ENCODE data around the gene ACOXL. TPM values are rescaled to one million over a fixed set of nuclear protein-coding genes. Genes with fewer than 3 reads are reported as not detected.

The ACOXL gene
- total and polyA plus RNA-seq, 10 of the 15 experiments (the other 5 are each of a cell fraction or from before 2014, with no cell fraction given) = 0.05 to 1.3 (median 0.71) TPM

DNA sequence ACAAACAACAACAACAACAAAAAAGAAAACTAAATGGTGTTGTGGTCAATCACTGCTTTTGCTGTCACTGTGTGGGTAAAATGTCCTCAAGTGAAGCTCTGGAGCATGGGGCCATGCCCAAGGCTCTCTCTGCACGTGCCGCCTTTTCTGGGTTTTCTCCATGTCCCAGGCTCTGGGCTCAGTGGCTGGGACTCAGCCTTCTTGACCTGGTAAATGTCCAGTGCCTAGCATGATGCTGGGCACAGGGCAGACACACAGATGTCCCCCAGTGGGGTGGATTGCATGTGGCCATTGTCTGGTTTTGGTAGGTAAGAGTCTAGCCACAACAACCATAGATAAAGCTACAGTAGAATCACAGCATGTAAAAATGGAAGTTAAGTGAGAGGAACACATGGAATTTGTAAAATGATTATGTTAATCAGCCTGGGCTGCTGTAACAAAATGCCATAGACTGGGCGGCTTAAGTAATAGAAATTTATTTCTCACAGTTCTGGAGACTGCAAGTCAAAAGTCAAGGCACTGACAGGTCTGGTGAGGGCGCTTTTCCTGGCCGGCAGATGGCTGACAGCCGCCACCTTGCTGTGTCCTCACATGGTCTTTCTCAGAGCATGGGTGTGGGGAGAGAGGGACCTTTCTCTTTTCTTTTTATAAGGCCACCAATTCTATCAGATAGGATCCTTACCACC lies 174.4 kb downstream of the ACOXL start:
- H3K9me3 ChIP-seq (replicated peaks; ENCODE audit: control insufficient read depth, insufficient read depth, low read length) = no peaks in the 10 kb centered on the region
- H3K27ac ChIP-seq (ENCODE audit: control insufficient read depth, insufficient read depth) = no peak overlapping the region
- no peak for ATAC-seq
- no peaks in the 10 kb centered on the region for H4K20me1 ChIP-seq (ENCODE audit: control insufficient read depth, insufficient read depth)
- no TSS peak for BruUV-seq (replicated peaks)
- no peak overlapping the region for H3K4me2 ChIP-seq (ENCODE audit: control insufficient read depth, insufficient read depth)
- H3K36me3 ChIP-seq (ENCODE audit: control insufficient read depth in 2 of 2, insufficient read depth in 2 of 2, low read length in 1 of 2) = no peaks in the 10 kb centered on the region
- no peak overlapping the region for H3K4me3 ChIP-seq
- intact Hi-C loops (cut with micrococcal nuclease; ENCODE audit: unreplicated experiment) = no loop called here
- no peaks in the 10 kb centered on the region for H3K4me1 ChIP-seq (ENCODE audit: control insufficient read depth, insufficient read depth, low read length)
- WGBS (ENCODE audit: insufficient coverage, insufficient replicate concordance, low lambda C conversion rate, missing lambda C conversion rate) = 75% methylated on average over 6 of the region's 6 CpGs
- TF ChIP-seq, protein P1, sequence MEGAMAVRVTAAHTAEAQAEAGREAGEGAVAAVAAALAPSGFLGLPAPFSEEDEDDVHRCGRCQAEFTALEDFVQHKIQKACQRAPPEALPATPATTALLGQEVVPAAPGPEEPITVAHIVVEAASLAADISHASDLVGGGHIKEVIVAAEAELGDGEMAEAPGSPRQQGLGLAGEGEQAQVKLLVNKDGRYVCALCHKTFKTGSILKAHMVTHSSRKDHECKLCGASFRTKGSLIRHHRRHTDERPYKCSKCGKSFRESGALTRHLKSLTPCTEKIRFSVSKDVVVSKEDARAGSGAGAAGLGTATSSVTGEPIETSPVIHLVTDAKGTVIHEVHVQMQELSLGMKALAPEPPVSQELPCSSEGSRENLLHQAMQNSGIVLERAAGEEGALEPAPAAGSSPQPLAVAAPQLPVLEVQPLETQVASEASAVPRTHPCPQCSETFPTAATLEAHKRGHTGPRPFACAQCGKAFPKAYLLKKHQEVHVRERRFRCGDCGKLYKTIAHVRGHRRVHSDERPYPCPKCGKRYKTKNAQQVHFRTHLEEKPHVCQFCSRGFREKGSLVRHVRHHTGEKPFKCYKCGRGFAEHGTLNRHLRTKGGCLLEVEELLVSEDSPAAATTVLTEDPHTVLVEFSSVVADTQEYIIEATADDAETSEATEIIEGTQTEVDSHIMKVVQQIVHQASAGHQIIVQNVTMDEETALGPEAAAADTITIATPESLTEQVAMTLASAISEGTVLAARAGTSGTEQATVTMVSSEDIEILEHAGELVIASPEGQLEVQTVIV (IDR thresholded peaks at IDR 0.05; ENCODE audit: borderline replicate concordance, partially characterized antibody) = no peak
- TF ChIP-seq WRNIP1 (IDR thresholded peaks at IDR 0.05; ENCODE audit: borderline replicate concordance, low read depth, low read length) = no peak
- no peak for TF ChIP-seq SRF (IDR thresholded peaks at IDR 0.05; ENCODE audit: low read depth in 2 of 2, low read length in 2 of 2)
- no peak for TF ChIP-seq CBX3 (IDR thresholded peaks at IDR 0.05; ENCODE audit: borderline replicate concordance, low read depth)
- TF ChIP-seq CREM (IDR thresholded peaks at IDR 0.05; ENCODE audit: low read depth) = no peak
- TF ChIP-seq, protein P2, sequence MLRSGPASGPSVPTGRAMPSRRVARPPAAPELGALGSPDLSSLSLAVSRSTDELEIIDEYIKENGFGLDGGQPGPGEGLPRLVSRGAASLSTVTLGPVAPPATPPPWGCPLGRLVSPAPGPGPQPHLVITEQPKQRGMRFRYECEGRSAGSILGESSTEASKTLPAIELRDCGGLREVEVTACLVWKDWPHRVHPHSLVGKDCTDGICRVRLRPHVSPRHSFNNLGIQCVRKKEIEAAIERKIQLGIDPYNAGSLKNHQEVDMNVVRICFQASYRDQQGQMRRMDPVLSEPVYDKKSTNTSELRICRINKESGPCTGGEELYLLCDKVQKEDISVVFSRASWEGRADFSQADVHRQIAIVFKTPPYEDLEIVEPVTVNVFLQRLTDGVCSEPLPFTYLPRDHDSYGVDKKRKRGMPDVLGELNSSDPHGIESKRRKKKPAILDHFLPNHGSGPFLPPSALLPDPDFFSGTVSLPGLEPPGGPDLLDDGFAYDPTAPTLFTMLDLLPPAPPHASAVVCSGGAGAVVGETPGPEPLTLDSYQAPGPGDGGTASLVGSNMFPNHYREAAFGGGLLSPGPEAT (IDR thresholded peaks at IDR 0.05; ENCODE audit: low read depth) = no peak
- TF ChIP-seq CHD1 (IDR thresholded peaks at IDR 0.05; ENCODE audit: low read depth, low read length) = no peak
- TF ChIP-seq BRCA1 (IDR thresholded peaks at IDR 0.05; ENCODE audit: low read depth, low read length) = no peak
- TF ChIP-seq ZNF622 (IDR thresholded peaks at IDR 0.05) = no peak
- TF ChIP-seq RUNX3 (IDR thresholded peaks at IDR 0.05; ENCODE audit: low read length) = no peak
- TF ChIP-seq, protein P3, sequence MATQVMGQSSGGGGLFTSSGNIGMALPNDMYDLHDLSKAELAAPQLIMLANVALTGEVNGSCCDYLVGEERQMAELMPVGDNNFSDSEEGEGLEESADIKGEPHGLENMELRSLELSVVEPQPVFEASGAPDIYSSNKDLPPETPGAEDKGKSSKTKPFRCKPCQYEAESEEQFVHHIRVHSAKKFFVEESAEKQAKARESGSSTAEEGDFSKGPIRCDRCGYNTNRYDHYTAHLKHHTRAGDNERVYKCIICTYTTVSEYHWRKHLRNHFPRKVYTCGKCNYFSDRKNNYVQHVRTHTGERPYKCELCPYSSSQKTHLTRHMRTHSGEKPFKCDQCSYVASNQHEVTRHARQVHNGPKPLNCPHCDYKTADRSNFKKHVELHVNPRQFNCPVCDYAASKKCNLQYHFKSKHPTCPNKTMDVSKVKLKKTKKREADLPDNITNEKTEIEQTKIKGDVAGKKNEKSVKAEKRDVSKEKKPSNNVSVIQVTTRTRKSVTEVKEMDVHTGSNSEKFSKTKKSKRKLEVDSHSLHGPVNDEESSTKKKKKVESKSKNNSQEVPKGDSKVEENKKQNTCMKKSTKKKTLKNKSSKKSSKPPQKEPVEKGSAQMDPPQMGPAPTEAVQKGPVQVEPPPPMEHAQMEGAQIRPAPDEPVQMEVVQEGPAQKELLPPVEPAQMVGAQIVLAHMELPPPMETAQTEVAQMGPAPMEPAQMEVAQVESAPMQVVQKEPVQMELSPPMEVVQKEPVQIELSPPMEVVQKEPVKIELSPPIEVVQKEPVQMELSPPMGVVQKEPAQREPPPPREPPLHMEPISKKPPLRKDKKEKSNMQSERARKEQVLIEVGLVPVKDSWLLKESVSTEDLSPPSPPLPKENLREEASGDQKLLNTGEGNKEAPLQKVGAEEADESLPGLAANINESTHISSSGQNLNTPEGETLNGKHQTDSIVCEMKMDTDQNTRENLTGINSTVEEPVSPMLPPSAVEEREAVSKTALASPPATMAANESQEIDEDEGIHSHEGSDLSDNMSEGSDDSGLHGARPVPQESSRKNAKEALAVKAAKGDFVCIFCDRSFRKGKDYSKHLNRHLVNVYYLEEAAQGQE (IDR thresholded peaks at IDR 0.05; ENCODE audit: low read depth, low read length) = no peak
- TF ChIP-seq ZSCAN29 (IDR thresholded peaks at IDR 0.05) = no peak
- TF ChIP-seq POLR2AphosphoS5 (IDR thresholded peaks at IDR 0.05; ENCODE audit: low read length) = no peak
- TF ChIP-seq RAD51 (IDR thresholded peaks at IDR 0.05) = no peak
- no peak for TF ChIP-seq ATF7 (IDR thresholded peaks at IDR 0.05; ENCODE audit: low read depth)
- TF ChIP-seq DPF2 (IDR thresholded peaks at IDR 0.05) = no peak
- no peak for TF ChIP-seq PAX8 (IDR thresholded peaks at IDR 0.05)
- no peak for TF ChIP-seq SMARCA5 (IDR thresholded peaks at IDR 0.05)
- TF ChIP-seq NRF1 (conservative IDR thresholded peaks at IDR 0.05; ENCODE audit: low read depth, low read length) = no peak
- H2AFZ ChIP-seq (ENCODE audit: control insufficient read depth, low read depth, low read length) = no peak overlapping the region
- DNase-seq (ENCODE audit: low read depth, low spot score) = no peak
- no peak for FAIRE-seq
- H3K79me2 ChIP-seq (ENCODE audit: control insufficient read depth, insufficient read depth, low read length) = no peaks in the 10 kb centered on the region
- ChIA-PET CTCF (interaction anchor here (0.7 kb wide), 1 partner anchor 20 kb away, joined by 3 read pairs; no protein-coding TSS in a partner anchor), SMC1A (ENCODE audit: uncharacterized antibody, unreplicated experiment) (no interaction called here), RAD21 (ENCODE audit: unreplicated experiment) (no interaction called here), POLR2A (interaction anchor here (0.6 kb wide), 1 partner anchor 28 kb away, joined by 5 read pairs; no protein-coding TSS in a partner anchor)
- H3K9ac ChIP-seq (ENCODE audit: control insufficient read depth, insufficient read depth, low read length) = no peak overlapping the region
- H3K27me3 ChIP-seq (replicated peaks in 1 of 2; ENCODE audit: control insufficient read depth in 2 of 2, insufficient read depth in 2 of 2, low read length in 1 of 2) = no peaks in the 10 kb centered on the region
- in situ Hi-C loops (cut with MboI) = no loop called here

All from GM12878 (cell line).